Hepatocyte (in vitro differentiated cells): ENCODE measurements around the gene TAF9B. TPM values are rescaled to one million over a fixed set of nuclear protein-coding genes. Genes with fewer than 3 reads are reported as not detected.

ENCODE experiments used
- DNase-seq: peaks from one replicate; pipeline ENCODE4 v3.0.0-alpha.2; 2016; ENCODE audit warnings: low spot score
- H2AFZ ChIP-seq: fragments of 200-600 bp; sonication (generic); 2 replicates; pipeline ENCODE4 v1.6.0; 2016; ENCODE audit warnings: antibody characterized with exemption, mild to moderate bottlenecking
- H3K27ac ChIP-seq: fragments of 200-600 bp; sonication (generic); 2 replicates; pipeline ENCODE4 v1.5.1; 2016; ENCODE audit warnings: mild to moderate bottlenecking
- H3K27me3 ChIP-seq: fragments of 200-600 bp; sonication (generic); 2 replicates; pipeline ENCODE4 v1.6.1; 2016
- H3K36me3 ChIP-seq: fragments of 200-600 bp; sonication (generic); replicated peaks from 2 replicates; pipeline ENCODE4 v1.5.1; 2016; ENCODE audit warnings: low read depth; ENCODE audit not compliant: insufficient read depth
- H3K4me1 ChIP-seq: fragments of 200-600 bp; sonication (generic); 2 replicates; pipeline ENCODE4 v1.5.1; 2016; ENCODE audit warnings: mild to moderate bottlenecking, moderate library complexity; ENCODE audit not compliant: insufficient read depth
- H3K4me2 ChIP-seq: fragments of 200-600 bp; sonication (generic); 2 replicates; pipeline ENCODE4 v1.6.0; 2016
- H3K4me3 ChIP-seq: fragments of 200-600 bp; sonication (generic); 2 replicates; pipeline ENCODE4 v1.5.1; 2016; ENCODE audit warnings: mild to moderate bottlenecking
- H3K79me2 ChIP-seq: fragments of 200-600 bp; sonication (generic); 2 replicates; pipeline ENCODE4 v1.6.0; 2017; ENCODE audit warnings: mild to moderate bottlenecking
- H3K9me2 ChIP-seq: fragments of 200-600 bp; sonication (generic); replicated peaks from 2 replicates; pipeline ENCODE4 v1.6.0; 2017; ENCODE audit warnings: mild to moderate bottlenecking; ENCODE audit not compliant: insufficient read depth
- H3K9me3 ChIP-seq: fragments of 200-600 bp; sonication (generic); 2 replicates; pipeline ENCODE4 v1.5.1; 2016; ENCODE audit warnings: low read depth, mild to moderate bottlenecking
- H4K20me1 ChIP-seq: fragments of 200-600 bp; sonication (generic); 2 replicates; pipeline ENCODE4 v1.6.0; 2016; ENCODE audit warnings: mild to moderate bottlenecking; ENCODE audit not compliant: insufficient read depth, poor library complexity, severe bottlenecking
- EZH2 ChIP-seq: fragments of 200-600 bp; sonication (generic); IDR thresholded peaks from 2 replicates; pipeline ENCODE4 v1.6.1; 2016; ENCODE audit warnings: antibody characterized with exemption, mild to moderate bottlenecking, borderline replicate concordance
- EZH2phosphoT487 ChIP-seq: fragments of 200-600 bp; sonication (generic); IDR thresholded peaks from one replicate; pipeline ENCODE4 v1.6.1; 2018; ENCODE audit warnings: antibody characterized with exemption, mild to moderate bottlenecking, low read depth, moderate library complexity; ENCODE audit not compliant: unreplicated experiment, severe bottlenecking
- WGBS: methylation state at CpG from one replicate; pipeline ENCODE4 v1.1.6; 2016; ENCODE audit warnings: low lambda C conversion rate; ENCODE audit errors: missing lambda C conversion rate; 5-methylcytosine and 5-hydroxymethylcytosine counted together
- polyA plus RNA-seq: library from polyadenylated mRNA; unstranded; fragments of >200 nt; fragmentation: Nextera tagmentation; extraction: Ambion mirVana; gene quantifications from 2 replicates; pipeline ENCODE4 v1.2.1, GENCODE V29; 2016
- total RNA-seq: library from RNA; depleted of rRNA; stranded (reverse); fragments of >200 nt; gene quantifications from 2 replicates; pipeline ENCODE4 v1.2.3, GENCODE V29; 2014
- TF ChIP-seq, protein P1 (sequence below): fragments of 200-600 bp; sonication (generic); IDR thresholded peaks from 2 replicates; pipeline ENCODE4 v1.5.1; 2016; ENCODE audit warnings: antibody characterized with exemption, mild to moderate bottlenecking; ENCODE audit not compliant: poor library complexity

The TAF9B gene
- total and polyA plus RNA-seq, 2 experiments from 2014 or later = 13.5 to 23.0 TPM

DNA sequence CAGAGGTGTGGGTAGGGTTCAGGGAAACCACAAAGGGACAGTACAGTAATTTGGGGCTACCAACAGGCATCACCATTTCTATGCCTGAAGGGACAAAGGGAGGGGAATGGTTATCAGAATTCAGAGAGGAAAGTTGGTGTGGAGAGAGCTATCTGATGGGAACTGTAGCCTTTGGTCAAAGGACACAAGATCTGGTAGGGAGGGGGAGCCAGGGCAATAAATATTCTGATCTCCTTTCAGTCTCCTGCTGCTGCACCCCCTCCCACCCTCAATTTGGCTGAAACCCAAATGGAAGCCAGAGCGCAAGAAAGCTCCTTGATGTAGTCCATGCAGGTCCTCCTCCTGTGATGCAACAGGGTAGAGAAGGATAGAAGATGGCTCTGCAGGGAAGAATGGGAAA, 20.8 kb downstream of the TAF9B start:
- Histone ChIP-seq H2AFZ (no peak overlapping the region), H3K4me2 (no peak overlapping the region), H3K27ac (no peak overlapping the region), H3K4me1 (no peaks in the 10 kb centered on the region), H3K36me3 (no peaks in the 10 kb centered on the region), H3K4me3 (no peak overlapping the region), H3K79me2 (peaks cover 19% of the 10 kb centered on the region), H3K27me3 (no peaks in the 10 kb centered on the region), H3K9me2 (no peaks in the 10 kb centered on the region), H4K20me1 (peaks cover 9% of the 10 kb centered on the region), H3K9me3 (no peaks in the 10 kb centered on the region)
- DNase-seq = no peak
- TF ChIP-seq EZH2phosphoT487 (no peak), EZH2 (no peak)
- TF ChIP-seq, protein P1, sequence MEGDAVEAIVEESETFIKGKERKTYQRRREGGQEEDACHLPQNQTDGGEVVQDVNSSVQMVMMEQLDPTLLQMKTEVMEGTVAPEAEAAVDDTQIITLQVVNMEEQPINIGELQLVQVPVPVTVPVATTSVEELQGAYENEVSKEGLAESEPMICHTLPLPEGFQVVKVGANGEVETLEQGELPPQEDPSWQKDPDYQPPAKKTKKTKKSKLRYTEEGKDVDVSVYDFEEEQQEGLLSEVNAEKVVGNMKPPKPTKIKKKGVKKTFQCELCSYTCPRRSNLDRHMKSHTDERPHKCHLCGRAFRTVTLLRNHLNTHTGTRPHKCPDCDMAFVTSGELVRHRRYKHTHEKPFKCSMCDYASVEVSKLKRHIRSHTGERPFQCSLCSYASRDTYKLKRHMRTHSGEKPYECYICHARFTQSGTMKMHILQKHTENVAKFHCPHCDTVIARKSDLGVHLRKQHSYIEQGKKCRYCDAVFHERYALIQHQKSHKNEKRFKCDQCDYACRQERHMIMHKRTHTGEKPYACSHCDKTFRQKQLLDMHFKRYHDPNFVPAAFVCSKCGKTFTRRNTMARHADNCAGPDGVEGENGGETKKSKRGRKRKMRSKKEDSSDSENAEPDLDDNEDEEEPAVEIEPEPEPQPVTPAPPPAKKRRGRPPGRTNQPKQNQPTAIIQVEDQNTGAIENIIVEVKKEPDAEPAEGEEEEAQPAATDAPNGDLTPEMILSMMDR = no peak
- 84% methylated on average over 1 of the region's 1 CpG for WGBS

GRCh38 chrX:78116766-78117165, 22.7 kb downstream of the TAF9B start:
- Histone ChIP-seq H3K79me2 (peaks cover 35% of the 10 kb centered on the region), H3K4me3 (no peak overlapping the region)

GRCh38 chrX:78116365-78116764, 23.1 kb downstream of the TAF9B start:
- TF ChIP-seq, protein P1 = no peak
- TF ChIP-seq EZH2 (no peak), EZH2phosphoT487 (no peak)
- H3K9me2 ChIP-seq = no peaks in the 10 kb centered on the region
- H3K4me1 ChIP-seq = no peaks in the 10 kb centered on the region
- H3K27ac ChIP-seq = no peak overlapping the region
- H3K27me3 ChIP-seq = no peaks in the 10 kb centered on the region
- H3K79me2 ChIP-seq = peaks cover 32% of the 10 kb centered on the region
- H4K20me1 ChIP-seq = peaks cover 25% of the 10 kb centered on the region
- no peak overlapping the region for H3K4me2 ChIP-seq
- no peaks in the 10 kb centered on the region for H3K9me3 ChIP-seq
- no peaks in the 10 kb centered on the region for H3K36me3 ChIP-seq
- no peak overlapping the region for H3K4me3 ChIP-seq
- DNase-seq = no peak
- no peak overlapping the region for H2AFZ ChIP-seq

More at GRCh38 chrX:78116766-78117165, 22.7 kb downstream of the TAF9B start:
- Histone ChIP-seq H3K36me3 (no peaks in the 10 kb centered on the region), H3K9me3 (no peaks in the 10 kb centered on the region), H3K27me3 (no peaks in the 10 kb centered on the region), H3K4me2 (no peak overlapping the region), H3K9me2 (no peaks in the 10 kb centered on the region), H3K27ac (no peak overlapping the region), H2AFZ (no peak overlapping the region), H4K20me1 (peaks cover 26% of the 10 kb centered on the region), H3K4me1 (no peaks in the 10 kb centered on the region)
- TF ChIP-seq, protein P1 = no peak
- no peak for TF ChIP-seq EZH2phosphoT487
- no peak for TF ChIP-seq EZH2
- DNase-seq = no peak
- 65% methylated on average over 2 of the region's 2 CpGs for WGBS
